ENCODE measurements around the gene LRCH4.
"Not testable (repeated sequence)": the region's sequence is repeated elsewhere in the genome, so short reads cannot be mapped to it uniquely, and the experiment has no call there.

LRCH4 gene

GRCh38 chr7:100543586-100543985 is 42.3 kb downstream of the LRCH4 start:
- no peak for DNase-seq

DNA sequence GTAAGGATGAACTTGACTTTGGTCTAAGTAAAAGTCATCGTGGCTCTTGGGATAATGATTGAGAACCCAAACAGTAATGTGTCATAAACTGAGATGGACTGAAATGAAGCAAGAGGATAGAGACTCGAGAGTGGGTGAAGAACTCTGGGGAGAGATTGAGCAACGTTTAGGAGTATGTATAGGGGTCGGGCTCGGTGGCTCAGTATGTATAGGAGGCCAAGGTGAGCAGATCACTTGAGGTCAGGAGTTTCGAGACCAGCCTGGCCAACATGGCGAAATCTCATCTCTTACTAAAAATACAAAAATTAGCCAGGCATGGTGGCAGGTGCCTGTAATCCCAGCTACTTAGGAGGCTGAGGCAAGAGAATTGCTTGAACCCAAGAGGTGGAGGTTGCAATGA is 44.6 kb downstream of the LRCH4 start:
- DNase-seq = not testable (repeated sequence)

- no peak for DNase-seq
Observed at GRCh38 chr7:100540073-100540723, 45.7 kb downstream of the LRCH4 start.

GRCh38 chr7:100539436-100540006 is 46.4 kb downstream of the LRCH4 start:
- no peak for DNase-seq

DNA sequence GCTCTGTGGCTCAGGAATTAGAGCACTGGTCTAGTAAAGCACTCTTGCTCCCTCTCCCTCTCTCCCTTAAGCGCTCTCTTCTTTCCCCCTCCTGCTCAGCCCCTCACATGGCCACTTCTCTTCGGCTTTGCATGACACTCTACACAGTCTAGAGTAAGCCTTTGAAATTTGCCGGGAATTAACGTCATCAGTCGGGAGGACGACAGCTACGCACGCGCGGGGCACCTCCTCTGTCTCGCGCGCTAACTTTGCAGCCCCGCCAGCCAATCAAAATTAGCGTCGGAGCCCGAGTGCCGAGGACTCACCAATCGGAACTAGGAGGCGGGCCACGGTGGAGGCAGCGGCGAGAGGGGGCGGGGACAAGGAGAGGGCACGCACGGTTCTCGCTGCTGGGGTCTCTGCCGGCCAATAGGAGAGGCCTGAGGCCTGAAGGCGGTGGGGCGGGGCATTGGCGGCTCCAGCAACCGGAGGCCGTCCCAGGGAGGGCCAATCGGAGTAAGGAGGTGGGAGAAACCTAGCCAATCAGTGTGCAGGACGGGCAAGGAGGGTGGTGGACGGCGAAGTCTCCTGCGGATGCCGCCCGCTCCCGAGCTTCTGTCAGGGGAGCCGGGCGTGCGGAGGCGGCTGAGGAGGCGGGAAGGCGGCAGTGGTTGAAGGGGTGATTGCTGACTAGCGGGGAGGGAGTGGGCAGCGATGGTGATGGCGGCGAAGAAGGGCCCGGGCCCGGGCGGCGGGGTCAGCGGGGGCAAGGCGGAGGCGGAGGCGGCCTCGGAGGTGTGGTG is 47.1 kb downstream of the LRCH4 start, which contains the start of gene AGFG2:
TSS of gene AGFG2 (plus strand) at position 550 of the 782 bp plus-strand sequence. CDS start at position 694, 144 bp downstream.
- DNase-seq = peak; percentile 97

DNA sequence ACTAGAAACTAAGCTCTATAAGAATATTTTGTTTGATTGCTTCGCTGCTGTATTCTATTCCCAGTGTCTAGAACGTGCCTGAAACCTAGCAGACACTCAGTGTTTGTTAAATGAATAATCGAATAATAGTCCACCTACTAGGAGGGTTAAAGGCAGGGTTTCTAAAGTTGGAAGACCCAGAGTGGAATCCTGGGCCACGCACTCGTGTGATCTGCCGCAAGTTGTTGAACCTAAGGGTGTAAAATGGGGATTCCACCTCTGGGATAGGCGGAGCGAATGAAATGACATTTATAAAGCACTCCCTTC is 47.6 kb downstream of the LRCH4 start:
- DNase-seq = no peak

GRCh38 chr7:100536695-100537094 is 49.2 kb downstream of the LRCH4 start:
- DNase-seq = not testable (repeated sequence)

DNA sequence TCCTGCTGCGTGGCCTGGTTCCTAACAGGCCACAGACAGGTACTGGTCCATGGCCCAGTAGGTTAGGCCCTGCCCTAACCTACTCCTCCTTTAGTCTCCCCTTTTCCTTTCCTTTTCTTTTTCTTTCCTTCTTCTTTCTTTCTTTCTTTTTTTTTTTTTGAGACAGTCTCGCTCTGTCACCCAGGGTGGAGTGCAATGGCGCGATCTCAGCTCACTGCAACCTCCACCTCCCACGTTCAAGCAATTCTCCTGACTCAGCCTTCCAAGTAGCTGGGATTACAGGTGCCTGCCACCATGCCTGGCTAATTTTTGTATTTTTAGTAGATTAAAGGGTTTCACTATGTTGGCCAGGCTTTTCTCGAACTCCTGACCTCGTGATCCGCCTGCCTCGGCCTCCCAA is 49.9 kb downstream of the LRCH4 start:
- DNase-seq = not testable (repeated sequence)

- DNase-seq = no peak
Observed at GRCh38 chr7:100532165-100533022, 53.5 kb downstream of the LRCH4 start.

DNA sequence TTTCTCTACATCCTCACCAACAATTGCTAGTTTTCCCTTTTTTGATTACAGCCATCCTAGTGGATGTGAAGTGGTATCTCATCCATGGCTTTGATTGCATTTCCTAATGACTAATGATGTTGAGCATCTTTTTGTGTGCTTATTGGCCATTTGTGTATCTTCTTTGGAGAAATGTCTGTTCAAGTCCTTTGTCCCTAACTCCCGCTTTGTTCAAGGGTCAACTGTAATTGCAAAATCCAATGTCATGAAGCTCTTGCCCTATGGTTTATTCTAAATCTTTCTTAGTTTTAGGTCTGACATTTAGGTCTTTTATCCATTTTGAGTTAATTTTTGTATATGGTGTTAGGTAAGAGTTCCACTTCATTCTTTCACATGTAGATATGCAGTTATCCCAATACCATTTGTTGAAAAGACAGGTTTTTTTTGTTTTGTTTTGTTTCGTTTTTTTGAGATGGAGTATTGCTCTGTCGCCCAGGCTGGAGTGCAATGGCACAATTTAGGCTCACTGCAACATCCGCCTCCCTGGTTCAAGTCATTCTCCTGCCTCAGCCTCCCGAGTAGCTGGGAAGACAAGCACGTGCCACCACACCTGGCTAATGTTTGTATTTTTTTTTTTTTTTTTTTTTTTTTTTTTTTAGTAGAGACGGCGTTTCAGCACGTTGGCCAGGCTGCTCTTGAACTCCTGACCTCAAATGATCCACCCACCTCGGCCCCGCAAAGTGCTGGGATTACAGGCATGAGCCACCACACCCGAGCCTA is 57.6 kb downstream of the LRCH4 start:
- not testable (repeated sequence) for DNase-seq
